B cell (primary cell): ENCODE results near the gene ESR1.

Experiments
- EZH2 ChIP-seq: IDR thresholded peaks from 2 replicates; pipeline ENCODE4 v1.6.1; 2012; ENCODE audit warnings: borderline replicate concordance, low read depth, mild to moderate bottlenecking, moderate library complexity, low read length; ENCODE audit not compliant: insufficient read depth, poor library complexity, severe bottlenecking
- TF ChIP-seq, protein P1 (sequence below): fragments of 200-600 bp; IDR thresholded peaks from one replicate; pipeline ENCODE4 v1.8.0; 2022; ENCODE audit warnings: antibody characterized with exemption, mild to moderate bottlenecking

DNA sequence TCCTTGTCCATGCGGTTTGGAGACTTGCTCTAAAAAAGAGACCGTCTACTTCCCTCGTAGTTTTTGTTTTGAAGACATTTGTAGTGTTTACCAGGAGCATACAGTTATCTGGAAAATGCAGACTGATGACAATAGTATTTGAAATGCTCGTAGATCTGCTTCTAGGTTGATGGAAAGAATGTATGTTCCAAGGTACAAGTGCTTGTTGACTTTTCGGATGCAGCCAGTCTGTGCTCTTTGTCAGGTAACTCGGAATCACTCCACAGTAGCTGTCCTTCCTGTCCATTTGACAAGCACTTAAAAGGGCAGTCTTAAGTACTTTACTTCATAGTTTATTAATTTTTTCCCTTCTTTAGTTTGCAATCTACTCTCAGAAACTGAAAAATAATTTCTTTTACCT, 194.8 kb downstream of the ESR1 start:
- TF ChIP-seq, protein P1, sequence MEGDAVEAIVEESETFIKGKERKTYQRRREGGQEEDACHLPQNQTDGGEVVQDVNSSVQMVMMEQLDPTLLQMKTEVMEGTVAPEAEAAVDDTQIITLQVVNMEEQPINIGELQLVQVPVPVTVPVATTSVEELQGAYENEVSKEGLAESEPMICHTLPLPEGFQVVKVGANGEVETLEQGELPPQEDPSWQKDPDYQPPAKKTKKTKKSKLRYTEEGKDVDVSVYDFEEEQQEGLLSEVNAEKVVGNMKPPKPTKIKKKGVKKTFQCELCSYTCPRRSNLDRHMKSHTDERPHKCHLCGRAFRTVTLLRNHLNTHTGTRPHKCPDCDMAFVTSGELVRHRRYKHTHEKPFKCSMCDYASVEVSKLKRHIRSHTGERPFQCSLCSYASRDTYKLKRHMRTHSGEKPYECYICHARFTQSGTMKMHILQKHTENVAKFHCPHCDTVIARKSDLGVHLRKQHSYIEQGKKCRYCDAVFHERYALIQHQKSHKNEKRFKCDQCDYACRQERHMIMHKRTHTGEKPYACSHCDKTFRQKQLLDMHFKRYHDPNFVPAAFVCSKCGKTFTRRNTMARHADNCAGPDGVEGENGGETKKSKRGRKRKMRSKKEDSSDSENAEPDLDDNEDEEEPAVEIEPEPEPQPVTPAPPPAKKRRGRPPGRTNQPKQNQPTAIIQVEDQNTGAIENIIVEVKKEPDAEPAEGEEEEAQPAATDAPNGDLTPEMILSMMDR = no peak
- TF ChIP-seq EZH2 = no peak
